Medulla oblongata (tissue), 1 donor: ENCODE measurements around the gene PLA2G4E.

ENCODE experiments used
- DNase-seq: peaks from one replicate; pipeline ENCODE4 v3.0.0-alpha.2; 2015; ENCODE audit errors: extremely low spot score

PLA2G4E gene

DNA sequence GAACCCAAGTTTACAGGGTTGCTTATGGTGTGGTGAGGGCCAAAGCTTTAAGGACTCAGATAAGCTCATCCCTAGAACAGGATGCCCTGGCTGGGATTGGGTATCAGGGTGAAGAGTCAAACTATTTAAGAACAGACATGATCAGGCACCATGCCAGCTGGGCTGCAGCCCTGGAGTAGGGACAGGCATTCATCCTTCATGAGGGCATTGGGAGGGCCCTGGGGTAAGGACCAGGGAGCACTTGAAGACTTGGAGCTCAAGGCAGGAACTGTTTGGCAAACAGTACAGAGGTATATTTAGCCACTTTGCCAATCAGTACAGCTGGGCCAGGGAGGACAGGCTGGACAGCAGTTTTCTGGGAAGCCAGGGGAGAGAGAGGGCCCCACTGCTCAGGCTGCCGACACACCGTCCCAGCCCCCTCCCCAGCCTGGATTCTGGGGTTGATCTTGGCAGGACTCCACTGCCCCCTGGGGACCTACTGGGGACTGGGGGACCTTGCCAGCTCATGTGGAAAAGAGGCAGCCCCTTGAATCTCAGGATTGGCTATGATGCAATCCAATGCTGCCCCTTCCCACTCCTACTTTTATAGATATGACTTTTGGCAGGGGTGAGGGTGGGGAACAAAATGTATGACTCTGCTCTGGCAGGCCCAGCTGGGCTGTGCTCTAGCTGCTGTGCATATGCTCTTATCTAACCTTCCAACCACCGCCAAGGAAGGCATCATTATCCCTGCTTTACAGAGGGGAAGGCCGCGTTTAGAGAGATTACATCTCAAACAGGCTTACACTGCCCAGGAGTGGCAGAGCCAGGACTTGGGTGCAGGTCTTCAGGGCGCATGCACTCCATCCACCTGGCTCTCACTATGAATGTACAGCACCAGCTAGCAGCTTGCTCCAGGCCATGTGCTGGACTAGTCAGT is 2.3 kb downstream of the PLA2G4E start:
- DNase-seq: no peak

DNA sequence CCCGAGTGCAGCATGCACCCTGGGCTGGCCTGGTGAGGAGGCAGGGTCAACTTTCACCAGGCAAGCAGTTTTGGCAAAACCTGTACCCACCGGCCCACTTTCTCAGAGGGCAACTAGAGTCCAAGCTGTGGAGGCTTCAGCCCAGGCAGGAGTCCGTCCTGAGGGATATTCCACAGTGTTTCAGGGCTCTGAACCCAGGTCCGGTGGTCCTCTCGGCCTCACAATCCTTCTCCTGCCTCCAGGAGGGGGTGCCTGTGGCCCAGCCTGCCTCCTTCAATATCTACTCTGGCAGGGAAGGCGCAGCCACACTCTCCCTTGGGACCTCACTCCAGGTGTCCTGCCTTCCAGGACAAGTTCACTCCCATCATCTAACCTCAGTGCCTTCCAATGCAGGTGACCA is 3.9 kb downstream of the PLA2G4E start:
- DNase-seq: no peak

DNA sequence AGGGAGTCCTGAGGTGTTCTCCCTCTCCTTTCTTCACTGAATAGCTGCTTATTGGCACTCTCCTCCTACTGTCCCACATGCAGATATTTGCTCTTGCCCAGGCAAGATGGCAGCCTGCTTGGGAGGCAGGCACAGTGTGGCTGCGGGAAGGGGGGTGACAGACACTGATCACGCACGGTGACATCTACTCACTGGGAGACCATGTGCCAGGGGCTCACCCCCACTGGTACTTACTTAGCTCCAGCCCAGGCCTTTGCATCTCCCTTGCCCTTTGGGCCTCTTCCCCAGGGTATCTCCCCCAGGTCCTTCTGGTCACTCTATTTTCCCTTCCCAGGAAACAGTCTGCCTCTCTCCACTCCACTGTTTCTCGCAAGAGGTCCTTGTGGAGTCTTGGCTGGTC is 6.4 kb downstream of the PLA2G4E start:
- no peak for DNase-seq

DNA sequence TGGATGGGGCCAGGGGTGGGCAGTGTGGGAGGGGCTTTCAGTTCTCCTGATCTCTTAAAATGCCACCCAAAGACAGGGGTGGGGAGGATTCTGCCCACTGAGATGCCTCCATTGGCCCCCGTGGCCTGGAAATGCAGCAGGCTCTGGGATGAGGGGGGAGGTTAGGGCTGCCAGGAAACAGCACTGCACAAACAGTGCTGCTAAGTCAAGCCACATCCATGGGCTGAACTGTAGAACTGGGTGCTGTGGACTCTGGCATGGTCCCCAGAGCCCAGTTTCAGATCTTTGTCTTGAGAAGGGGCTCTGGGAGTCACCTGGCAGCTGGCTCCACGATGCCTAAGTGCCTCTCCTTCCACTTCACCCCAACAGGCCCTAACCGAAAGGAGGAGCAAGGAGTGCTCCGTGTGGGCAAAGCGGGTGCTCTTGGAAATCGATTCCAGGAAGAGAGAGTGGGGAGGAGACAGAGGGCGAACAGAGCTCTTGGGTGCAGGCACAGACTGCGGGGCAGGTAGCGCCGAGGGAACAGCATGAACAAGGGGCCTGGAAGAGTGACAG is 7.8 kb downstream of the PLA2G4E start:
- no peak for DNase-seq

DNA sequence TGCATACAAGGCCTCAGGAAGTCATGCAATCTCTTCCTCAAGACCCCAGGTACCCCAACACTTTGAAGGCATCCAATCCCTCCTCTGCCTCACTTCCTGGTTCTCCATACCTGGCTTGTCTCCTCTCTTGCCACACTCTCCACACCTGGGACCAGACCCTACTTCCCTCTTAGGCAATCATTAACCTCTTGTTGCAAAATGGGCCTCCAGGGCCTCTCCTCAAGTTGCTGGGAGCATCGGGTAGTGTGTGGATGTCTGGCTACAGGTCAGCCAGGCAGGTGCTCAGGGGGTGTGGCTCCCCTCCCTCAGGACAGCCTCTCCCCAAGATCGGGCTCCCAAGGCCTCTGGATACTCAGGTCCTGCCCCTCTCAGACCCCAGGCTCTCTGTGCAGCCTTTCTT is 8.6 kb downstream of the PLA2G4E start:
- no peak for DNase-seq

DNA sequence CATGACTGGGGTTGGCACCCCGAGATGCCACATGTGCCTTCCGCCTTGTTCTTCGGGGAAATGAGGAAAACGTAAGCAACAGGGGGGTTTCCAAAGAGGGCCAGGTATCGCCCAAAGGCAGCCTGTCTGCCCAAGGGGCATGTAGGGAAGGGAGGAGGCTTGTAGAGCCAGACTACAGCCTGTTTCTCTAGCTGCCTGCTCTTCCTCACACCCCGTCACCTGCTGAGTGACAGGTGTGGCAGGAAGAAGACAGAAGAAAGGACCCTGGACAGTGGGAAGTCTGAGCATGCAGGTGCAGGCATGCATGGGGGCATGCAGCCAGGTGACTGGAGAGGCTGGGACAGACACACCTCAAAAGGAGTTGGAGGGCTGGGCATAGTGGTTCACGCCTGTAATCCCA is 9.8 kb downstream of the PLA2G4E start:
- no peak for DNase-seq

DNA sequence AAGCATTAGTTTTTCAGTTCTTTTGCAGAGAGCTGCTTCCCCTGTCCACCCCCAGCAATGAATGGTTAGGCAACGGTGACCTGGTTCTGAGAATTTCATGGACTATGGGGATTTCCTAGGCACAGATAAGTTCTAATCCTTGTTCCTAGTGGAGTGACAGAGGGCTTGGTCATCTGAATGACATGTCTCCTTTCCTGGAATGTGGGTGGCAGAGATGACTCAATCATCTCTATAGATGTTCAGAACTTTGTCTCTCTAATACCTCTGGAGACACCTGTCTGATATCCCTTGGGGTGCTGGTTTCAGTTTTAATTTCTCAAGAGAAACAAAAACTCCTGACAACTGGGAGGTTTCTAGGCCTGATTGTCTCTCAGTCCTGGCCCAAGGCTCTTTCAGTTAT is 10.4 kb downstream of the PLA2G4E start:
- no peak for DNase-seq

DNA sequence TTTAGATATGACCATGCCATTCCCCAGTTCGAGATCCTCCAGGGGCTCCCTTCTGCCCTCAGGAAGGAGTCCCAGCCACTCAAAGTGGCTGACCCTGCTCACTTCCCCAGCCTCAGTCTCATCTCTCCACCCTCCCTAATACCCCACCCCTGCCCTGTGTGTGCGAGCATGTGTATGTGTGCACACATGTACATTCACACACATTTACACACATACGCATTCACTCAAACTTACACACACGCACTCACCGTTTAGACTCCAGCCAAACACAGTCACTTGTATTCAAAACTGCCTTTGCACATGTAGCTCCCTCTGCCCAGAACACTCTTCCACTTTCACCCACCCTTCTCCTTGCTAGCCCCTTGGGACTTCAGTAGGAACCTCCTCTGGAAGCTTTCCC is 11.4 kb downstream of the PLA2G4E start:
- DNase-seq: no peak

DNA sequence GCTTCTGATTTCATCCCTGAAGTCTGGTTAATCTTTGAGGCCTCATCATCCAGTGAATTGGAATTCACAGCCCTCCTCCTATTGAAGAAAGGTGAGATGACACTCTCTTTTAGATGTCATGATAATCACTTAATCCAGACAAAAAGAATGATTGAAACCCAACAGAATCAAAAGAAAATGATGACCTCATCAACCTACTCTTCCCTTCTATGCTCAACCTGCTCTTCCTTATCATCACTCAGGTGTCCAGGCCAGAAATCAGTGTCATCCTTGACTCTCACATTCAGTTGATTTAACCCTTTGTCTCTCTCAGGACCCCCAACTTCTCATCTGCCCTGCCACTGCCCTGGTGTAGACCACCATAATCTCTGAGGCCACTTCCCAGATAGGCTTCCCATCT is 11.8 kb downstream of the PLA2G4E start:
- DNase-seq: no peak

DNA sequence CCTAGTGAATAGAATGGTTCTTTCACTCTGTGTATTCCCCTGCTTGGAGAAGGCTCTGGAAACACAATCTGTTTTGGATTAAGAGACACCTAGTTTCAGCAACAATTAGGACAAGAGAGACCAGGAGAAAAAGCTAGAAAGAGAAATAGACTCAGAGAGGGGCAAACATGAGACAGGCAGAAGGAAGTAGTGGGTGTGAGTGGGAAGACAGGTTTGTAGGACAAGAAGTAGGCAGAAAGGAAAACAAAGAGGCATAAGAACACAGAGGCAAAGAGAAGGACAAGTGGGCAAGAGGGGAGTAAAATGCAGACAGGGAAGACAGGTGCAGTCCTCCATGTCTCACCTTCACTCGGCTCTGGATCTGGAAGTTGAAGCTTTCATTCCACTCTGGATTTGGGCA is 13.5 kb downstream of the PLA2G4E start:
- no peak for DNase-seq

DNA sequence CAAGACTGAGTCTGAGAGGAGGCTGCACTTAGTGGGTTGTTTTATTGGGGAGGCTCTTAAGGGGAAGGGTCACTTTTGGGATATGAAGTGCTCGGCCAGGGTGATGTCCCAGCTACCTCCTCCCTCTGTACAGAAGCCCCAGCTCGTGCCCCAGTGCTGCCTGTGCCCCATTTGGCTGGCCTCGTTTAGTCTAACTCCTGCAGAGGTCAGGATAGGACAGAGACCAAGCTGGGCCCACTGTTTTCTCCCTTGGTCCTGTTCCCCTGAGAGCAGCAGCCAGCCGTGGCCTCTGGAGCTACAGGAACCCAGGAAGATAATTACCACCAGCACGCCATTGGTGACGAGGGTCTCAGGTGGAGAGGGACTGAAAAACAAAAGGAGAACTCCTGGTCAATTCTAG is 18.5 kb downstream of the PLA2G4E start:
- DNase-seq: no peak

DNA sequence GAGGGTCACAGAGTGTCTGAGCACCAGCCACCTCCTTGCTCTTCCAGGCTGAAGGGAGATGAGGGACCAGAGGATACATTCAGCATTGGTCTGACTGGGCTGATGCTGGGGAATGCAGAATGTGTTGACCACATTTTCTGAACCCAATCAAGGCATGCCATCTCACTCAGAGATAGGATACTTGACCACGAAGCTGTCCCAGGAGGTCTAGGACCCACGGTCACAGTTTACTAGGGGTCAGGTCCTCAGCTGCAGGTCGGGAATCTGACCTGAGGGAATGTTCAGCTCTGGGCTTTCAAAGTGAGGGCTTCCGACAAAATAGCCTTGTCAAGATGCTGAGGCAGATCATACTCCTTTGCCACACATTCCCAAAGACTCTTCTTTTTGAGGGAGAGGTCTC is 19.6 kb downstream of the PLA2G4E start:
- DNase-seq: no peak

DNA sequence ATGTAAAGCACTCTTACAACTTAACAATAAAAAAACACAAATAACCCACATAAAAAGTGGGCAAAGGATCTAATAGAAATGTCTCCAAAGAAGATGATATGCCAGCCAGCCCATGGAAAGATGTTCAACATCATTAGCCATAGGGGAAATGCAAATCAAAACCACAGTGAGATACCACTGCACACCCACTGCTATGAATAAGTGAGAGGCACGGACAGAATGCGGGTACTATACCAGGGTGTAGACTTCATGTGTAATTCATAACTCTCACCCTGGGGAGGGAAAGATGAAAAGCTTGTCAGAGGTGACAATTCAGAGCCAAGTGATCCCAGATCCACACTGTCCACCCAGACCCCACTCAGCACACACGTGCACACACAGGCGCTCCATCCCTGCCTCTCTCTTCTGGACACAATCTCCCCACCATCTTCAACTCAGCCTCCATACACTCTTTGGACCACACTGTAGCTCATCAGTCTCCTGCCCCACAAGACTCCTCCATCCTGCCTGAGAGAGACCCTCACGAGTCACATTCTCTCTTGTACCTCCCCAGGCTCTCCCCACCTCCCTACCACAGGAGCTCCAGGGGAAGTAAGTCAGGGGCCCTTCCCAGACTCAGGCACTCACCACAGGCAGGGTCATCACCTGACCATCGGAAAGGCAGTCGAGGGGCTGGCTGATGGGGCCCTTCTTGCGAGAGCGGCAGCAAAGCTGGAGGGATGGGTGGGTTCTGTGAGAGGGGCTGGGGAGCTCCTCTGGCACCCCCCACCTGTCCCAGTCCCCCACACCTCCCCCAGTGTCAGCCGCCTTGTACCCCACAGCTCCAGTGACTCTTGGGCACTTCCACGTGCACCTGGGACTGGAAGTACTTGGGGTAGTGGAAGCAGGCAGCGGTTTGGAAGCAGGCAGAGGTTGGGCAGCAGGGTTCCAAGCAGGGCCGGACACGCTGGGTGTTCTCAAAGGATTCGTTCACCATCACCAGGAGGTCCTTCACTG is 21.3 kb downstream of the PLA2G4E start:
- DNase-seq: no peak

DNA sequence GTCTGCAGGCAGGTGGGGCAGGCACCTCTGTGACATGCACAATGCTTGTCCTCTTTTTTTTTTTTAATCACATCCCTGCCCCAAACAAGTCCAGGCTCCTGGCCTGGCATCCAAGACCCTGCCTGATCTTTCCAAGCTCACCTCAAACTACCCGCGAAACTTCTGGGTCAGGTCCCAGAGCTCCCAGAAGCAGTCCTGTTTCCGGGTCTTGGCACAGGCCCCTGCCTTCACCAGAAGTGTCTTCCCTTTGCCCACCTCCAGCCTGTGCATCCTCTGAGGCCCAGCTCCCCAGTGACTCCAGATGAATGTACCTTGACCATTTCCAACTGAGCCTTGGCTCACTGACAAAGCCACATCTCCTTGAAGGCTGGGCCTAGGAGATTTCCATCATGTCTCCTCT is 23.0 kb downstream of the PLA2G4E start:
- DNase-seq: no peak

DNA sequence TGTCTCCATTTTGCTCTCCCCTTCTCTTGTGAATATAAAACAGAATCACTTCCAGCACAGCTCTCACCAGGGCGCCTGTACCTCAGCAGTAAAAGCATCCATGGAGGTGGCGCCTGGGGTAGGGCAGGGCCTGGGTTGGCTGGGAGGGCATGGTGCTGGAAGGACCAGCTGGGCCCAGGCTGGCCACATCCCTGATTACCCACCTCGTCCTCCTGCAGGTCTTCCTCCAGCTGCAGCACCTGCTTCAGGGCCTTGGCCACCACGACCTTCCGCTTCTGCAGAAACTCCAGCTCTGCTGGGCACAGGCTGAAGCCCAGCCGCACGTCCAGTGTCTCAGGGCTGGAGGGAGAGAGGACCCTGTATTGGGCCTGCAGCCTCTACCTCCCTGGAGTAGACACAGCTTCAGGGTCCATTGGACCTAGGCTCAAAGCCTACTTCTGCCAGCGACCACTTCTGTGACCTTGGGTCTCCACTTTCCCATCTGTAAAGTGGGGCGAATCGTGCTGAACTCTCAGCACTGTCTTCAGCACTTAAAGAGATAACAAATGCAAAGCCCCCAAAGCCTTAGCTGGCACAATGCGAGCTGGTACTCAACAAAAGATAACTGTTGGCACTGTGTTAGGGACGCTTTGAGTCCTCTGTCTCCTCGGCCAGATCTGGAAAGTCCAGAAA is 23.8 kb downstream of the PLA2G4E start:
- DNase-seq: no peak

DNA sequence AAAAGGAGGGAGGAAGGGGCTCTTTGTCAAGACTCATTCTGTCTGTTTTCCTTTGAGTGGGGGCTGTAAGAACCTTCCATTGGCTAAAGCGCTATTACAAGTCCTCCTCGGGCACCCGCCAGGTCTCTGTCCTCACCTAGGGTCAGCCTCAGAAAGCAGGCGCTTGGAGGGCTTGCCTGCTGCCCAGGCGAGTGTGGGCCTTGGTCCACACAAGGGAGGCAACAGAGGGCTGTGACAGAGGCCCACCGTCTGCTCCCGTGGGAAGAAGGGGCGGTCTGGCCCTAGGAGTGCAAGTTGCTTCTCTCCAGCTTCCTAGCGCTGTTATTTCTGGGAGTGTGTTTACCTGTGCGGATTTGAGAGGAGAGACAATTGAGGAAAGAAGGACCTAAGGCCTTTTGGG is 24.5 kb downstream of the PLA2G4E start:
- no peak for DNase-seq

DNA sequence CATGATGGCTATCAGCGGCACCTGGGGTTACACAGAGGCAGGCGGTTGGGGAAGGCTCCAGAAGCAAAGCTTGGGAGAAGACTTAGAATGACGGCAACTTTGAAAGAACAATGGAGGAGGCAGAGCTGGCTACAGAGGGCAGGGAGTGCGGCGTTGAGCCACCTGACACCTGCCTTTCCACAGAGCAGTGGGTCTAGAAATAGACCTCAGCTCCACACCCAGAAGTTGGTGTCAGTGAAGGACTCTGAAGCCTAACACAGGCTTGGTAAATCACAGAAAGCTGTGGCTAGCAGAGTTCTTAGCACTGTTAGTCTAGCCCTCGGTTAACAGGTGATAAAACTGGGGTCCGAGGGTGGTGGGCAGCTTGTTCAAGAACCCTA is 25.4 kb downstream of the PLA2G4E start:
- no peak for DNase-seq

DNA sequence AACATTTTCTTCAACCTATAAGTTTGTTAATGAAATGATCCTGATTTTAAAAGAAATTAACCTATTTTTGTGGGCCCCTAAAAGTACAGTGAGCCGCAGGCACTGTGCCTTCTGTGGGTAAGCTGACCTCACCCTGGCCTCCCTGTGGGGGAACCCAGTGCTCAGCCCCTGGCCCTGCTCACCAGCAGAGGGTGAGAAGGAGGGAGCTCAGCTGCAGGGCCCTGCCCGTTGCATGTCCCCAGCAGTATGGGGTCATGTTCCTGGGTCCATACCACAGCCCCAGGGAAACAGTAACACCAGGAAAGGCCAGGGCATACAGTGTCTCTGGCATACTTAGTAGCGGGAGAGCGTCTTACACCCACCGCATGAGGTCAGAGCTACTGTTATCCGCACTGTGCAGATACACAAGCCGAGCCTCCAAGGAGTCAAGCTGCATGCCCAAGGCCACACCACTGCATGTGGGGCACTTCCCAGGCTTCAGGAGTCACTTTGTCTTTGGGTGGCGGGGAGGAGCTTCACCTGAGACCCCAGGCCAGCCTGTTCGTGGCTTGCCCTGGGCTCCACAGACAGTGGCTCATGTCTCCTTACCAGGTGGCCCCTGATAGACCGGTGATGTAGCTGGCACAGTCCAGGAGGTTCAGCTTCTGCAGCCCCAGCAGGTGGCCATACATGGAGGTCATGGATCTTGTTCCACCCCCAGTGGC is 25.9 kb downstream of the PLA2G4E start:
- DNase-seq: no peak

DNA sequence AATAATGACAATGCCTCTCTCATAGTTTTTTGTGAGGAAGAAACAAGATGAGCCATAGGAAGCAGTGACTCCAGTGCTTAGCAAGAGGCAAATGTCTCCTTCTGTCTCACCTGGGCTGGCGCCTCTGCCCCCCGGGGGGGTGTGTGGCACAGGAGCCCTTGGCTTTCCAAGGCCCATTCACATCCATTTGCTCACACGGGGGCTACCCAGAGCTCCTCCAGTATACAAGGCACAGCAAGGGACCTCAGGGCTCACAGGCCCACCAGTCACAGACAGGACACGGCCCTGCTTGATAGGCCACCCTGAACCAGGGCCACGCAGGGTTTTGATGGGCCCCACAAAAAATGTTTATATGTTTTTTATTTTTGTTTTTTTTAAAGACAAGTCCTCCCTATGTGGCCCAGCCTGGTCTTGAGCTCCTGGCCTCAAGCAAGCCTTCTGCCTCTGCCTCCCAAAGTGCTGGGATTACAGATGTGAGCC is 26.6 kb downstream of the PLA2G4E start:
- no peak for DNase-seq

DNA sequence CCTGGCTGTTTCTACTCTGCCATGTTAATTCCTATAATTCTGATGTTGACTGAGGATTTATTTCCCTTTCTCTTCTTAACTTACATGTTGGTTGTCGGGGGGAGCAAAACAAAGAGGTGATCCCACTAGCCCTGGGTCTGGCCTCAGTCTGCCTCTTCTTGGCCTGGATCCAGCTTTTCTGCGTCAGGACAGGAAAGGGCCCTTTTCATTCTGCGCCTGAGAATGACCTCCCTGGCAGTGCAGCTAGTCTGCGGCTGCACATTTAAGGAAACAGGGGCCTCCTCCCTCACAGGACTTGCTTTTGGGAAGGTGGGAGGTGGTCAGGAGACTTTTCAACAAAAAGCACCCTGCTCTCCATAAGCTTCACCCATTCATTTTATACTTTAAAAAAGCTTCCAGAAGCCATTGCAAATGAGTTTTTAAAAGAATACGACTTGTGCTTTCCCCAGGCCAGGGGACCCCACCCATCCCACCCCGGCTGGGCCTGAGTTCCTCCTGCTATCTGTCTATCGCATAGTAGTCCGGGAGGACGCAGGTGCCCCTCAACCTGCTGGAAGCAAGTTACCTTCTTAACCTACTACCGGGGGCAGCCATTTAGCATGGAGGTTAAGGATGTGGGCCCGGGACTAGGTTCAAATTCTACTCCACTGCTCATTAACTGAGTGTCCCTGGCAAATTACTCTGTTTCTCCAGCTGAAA is 27.2 kb downstream of the PLA2G4E start:
- no peak for DNase-seq
